RCC 7860 (cell line): Measurements from ENCODE around the gene ARHGAP10.

Experiments used
- DNase-seq: peaks from one replicate; pipeline ENCODE4 v3.0.0-alpha.2; 2015; ENCODE audit warnings: low spot score
- FAIRE-seq: peaks from 2 replicates; lab custom pipeline; 2012; peaks lifted over from hg19 to GRCh38; lab: Jason Lieb, UNC

The ARHGAP10 gene

DNA sequence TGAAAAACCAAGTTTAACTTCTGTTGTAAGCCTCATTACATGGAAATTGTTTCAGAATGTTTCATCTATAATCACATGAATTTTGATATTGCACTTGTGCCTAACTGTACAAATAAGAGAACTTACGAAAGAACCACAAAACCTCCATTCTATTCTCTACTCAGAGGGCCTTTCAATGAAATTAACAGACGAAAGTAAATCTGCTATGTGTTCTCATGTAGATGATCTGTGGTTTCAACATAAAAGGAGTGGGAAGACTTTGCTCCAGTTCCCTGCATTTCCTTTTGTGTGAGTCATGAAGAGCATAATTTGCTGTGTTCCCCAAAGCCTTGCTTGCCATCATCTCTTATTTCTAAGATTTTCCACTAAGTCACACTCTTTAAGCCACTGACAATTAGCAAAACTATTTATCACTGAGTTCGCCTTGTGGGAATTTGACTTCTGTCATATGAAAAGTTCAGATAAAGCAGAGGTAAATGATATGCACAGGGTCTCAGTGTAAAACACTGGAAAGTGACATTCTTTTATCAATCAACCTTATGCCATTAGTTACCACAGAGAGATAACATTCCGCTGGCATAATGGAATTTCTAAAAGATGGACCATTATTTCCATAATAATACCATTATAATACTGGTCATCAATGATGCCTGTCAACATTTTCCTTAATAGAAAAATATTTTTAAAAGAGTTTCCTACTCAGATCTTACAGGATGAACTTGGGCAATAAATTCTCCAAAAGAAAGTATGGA, 380.5 kb downstream of the ARHGAP10 start:
- FAIRE-seq (no peak), DNase-seq (no peak)

GRCh38 chr4:148114436-148114835, 382.5 kb downstream of the ARHGAP10 start:
- FAIRE-seq (no peak), DNase-seq (no peak)

- no peak for FAIRE-seq
- no peak for DNase-seq
Observed at GRCh38 chr4:148116264-148116663, 384.4 kb downstream of the ARHGAP10 start.

DNA sequence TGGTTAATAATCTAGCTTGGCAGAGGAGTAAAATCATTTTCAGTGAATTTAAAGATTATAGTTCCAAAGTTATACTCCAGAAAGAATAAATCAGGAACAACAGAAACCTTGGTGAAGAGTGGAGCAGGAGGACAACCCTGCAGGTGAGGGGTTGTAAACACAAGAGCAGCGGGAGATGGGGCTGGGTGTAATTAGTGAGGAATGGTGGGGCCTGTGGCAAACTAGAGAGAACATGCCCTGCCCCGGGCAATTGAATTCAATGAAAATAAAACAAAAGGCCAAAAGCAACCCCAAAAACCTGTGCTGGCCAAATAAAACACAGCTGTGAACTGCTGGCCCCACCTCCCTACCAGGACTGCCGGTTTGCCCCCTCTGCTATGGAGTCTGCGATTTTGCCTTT, 385.1 kb downstream of the ARHGAP10 start:
- FAIRE-seq, result no peak

GRCh38 chr4:148118179-148118578, 386.3 kb downstream of the ARHGAP10 start:
- FAIRE-seq (no peak), DNase-seq (no peak)

More for the DNA sequence above, 385.1 kb downstream of the ARHGAP10 start:
- DNase-seq, result no peak

DNA sequence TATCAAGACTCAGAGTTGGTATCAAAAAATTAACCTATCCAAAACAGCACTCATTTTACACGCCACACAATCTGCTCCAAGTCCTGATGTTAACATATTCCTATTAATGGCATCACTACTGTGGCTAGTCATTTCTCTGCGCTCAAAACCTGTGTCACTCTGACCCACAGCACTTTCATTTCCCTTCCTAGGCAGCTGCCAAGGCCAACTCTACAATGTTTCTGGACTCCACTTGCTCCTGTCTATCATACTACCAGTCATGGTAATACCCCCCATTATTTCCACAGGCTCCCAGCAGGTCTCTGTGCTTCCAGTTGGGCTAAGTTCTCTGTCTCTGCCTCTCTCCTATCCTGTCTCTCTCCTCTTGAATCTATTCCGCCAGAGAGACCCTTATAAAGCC, 386.7 kb downstream of the ARHGAP10 start:
- no peak for DNase-seq
- FAIRE-seq, result no peak

- no peak for FAIRE-seq
- DNase-seq, result no peak
Observed at GRCh38 chr4:148120216-148120615, 388.3 kb downstream of the ARHGAP10 start.
